CD4-positive, alpha-beta T cell treated with Interleukin-17A for 4 hours (primary cell): Measurements from ENCODE around the gene TRAPPC2L.

Experiments used
- DNase-seq: peaks from one replicate; pipeline ENCODE4 v3.0.0-alpha.2; 2020; ENCODE audit warnings: mixed read lengths

The TRAPPC2L gene

GRCh38 chr16:88839745-88840599 is 17.0 kb upstream of the TRAPPC2L start:
- no peak for DNase-seq

GRCh38 chr16:88840600-88841215 is 16.2 kb upstream of the TRAPPC2L start:
- DNase-seq: no peak

DNA sequence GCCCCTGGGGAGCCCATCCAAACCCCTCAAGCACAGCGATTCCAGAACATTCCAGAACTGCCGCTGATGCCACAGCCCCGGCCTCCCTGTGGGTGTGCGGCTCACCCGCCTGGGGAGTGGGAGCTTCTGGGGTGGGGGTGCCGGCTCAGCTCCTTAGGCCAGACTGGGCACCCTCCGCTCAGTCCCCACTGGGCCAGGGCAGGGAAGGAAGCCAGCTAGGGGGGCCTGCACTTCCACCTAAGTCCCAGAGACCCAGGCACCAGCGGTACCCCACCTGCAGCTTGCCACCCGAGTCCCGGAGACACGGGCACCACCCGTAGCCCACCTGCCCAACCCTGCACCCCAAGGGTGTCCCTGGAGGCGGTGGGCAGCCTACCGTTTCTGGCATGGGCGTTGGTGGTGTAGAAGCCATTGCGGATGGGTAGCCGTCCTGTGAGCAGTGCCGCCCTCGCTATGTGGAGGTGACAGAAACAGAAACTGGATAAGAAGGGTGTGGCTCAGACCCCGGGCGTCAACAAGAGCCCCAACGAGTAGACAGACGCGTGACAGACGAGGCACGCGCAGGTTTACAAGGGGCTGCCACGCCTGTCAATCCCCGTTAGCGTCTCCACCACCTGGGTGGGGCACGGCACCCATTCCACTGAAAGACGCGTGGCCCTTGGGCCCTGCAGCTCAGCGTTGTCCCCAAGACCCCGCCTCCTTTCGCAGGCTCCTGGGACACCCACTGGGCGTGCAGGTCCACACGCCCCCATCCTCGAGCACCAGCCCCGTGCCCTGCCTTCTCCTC is 15.2 kb upstream of the TRAPPC2L start:
- DNase-seq: no peak

- DNase-seq: no peak
These were observed 14.6 kb upstream of the TRAPPC2L start for GRCh38 chr16:88842308-88842756.

GRCh38 chr16:88842806-88843205 is 14.1 kb upstream of the TRAPPC2L start:
- no peak for DNase-seq

DNA sequence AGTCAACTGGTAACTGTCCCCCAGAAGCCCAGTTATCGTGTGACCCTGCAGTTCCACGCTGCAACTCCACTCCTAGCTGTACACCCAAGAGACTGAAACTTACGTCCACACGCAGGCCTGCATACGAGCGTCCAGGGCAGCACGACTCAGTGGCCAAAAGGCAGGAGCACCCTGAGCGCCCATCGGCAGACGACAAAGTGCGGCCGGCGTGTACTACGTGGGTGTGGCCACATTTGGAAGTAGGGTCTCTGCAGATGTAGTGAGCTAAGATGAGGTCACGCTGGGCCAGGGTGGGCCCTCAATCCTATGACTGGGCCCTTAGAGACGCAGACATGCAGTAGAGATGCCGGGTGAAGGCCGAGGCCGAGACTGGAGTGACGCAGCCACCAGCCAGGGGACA is 13.7 kb upstream of the TRAPPC2L start:
- DNase-seq: no peak

DNA sequence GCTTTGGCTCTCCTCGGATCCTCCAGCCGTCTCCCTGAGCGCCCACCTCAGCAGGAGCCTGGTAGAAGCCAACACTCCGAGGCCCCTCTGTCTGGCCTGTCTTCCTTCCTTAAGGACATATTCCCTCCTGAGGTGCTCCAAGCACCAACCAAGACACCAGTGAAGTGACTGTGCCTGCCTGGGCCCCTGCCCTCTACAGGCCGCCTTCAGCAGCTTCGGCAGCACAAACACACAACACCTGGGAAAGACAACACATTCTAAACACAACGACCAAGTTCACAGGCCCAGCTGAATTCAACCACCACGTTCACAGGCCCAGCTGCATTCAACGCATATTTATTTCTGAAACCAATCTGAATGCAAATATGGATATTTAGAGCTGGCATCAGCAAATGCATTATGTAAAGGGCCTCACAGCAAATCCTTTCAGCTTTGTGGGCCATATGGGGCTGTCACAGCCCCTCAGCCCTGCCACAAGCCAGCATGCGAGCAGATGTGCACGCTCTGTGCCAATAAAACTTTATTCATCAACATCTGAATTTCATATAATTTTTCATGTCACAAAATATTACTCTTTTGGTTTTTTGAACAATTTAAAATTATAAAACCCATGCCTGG is 12.4 kb upstream of the TRAPPC2L start:
- no peak for DNase-seq

- DNase-seq: no peak
These were observed 10.8 kb upstream of the TRAPPC2L start for GRCh38 chr16:88846088-88846487.

GRCh38 chr16:88847654-88848053 is 9.3 kb upstream of the TRAPPC2L start:
- DNase-seq: no peak

DNA sequence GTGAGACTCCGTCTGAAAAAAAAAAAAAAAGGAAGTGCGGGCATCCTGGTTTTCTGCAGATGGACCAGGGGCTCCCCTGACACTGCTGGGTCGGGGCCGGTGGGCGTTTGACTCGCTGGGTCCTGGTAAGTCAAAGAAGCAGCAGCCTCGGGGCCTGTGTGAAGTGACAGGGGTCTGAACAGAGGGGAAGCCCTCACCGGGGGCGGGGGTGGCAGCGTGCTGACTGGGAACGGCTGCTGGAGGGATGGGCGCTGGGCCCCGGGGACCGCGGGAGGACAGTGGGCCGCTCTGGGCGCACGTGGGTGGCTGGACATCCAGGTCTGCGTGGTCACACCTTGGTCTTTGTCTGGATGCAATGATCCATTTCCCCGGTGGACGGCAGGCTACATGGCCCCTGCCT is 8.4 kb upstream of the TRAPPC2L start:
- no peak for DNase-seq

- DNase-seq: no peak
These were observed 6.3 kb upstream of the TRAPPC2L start for GRCh38 chr16:88850531-88851199.

- no peak for DNase-seq
These were observed 5.3 kb upstream of the TRAPPC2L start for GRCh38 chr16:88851616-88852015.

DNA sequence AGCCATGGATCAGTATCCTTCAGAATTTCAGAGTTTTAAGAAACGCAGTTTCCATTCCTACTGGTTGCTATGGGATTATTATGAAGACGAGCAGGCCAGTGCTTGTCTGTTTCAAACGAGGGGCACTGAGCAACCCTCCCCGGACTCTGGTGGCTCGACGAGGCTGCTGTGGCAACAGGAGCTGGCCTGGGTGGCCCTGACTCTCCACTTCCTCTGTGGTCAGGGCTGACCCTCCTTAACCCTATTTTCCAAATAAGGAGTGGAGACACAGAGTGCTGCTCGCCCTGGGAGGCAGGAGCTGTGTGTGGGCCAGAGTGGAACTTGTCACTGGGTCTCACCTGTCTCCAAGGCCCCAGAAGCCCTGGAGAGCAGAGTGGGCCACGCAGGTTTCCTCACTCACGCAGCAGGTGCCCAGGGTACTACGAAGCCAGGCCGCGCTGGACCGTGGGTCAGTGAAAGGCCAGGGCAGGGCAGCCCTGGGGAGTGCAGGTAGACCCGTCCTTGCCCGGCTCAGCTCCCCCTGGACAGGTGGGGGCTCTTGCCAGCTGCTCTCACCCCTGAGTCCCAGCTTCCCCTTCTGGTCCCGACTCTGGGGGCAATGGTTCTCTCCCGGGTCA is 3.5 kb upstream of the TRAPPC2L start:
- no peak for DNase-seq

- peak; percentile 35 for DNase-seq
These were observed 2.4 kb upstream of the TRAPPC2L start for GRCh38 chr16:88854306-88855111.

GRCh38 chr16:88855176-88855575 is 1.8 kb upstream of the TRAPPC2L start:
- no peak for DNase-seq

- no peak for DNase-seq
These were observed 1.2 kb upstream of the TRAPPC2L start for GRCh38 chr16:88855736-88856121.

DNA sequence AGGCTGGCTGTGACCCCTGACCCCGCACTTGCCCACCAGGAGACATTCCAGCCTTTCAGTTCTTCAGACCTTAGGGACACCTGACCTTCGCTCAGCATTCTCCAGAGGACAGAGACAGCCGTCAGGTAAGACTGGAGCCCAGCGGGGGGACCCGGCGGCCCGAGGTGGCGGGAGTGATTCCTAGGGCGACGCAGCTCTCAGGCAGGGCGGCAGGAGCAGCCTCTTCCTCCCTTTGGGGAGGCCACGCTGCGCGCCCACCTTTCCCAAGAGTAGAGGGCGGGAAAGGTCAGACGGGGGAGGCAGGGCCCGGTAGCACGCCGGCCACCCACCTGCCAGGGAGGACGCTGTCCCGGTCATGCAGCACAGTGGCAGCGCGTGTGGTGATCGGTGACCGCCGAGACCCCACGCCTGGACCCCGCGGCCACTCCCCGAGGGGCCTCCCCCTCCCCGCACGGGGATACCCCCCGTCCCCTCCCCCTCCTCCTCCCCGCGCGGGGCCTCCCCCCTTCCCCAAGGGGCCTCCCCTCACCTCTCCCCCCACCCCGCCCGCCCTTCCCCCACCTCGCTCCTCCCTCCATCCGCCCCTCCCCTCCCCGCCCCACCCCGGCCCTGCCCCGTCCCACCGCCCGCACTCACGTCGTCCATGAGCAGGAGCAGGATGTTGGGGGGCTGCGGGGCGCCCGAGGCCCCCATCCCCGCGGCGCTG is 652 bp upstream of the TRAPPC2L start:
- no peak for DNase-seq

DNA sequence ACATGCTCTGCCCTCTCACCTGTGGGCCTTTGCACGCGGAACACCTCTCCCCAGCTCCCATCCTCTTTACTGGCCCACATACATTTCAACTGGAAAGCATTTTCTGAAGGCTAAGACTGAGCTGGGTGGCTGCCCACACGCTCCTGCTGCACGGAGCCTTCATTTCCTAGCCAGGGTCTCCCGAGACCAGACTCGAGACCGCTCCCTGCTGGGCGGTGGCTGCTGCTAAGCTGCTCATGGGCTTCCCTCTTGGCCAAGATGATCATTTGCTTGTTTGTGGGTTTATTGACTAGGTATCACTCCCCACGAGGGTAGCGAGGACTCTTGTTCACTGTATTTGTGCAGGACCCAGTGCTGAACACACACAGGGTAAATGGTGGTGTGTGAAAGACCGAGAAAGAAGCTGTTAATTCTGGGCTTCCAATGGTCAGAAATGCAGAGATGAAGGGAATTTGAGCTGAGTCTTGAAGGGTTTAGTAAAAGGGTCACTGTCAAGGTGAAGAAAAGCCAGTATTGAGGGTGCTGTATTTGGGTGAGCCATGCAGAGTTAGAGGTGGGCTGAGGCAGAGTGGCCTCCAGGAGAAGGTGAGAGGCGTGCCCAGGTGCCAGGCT is 907 bp downstream of the TRAPPC2L start:
- DNase-seq: peak; percentile 81

GRCh38 chr16:88859381-88860091 is 2.6 kb downstream of the TRAPPC2L start:
- no peak for DNase-seq
